K562 (cell line): ENCODE results near the gene SLC5A10. TPM values are rescaled to one million over a fixed set of nuclear protein-coding genes. Genes with fewer than 3 reads are reported as not detected.

Experiments
- ATAC-seq: fragments of 200-7000 bp; cut with Tn5 transposase; 3 replicates; pipeline ENCODE4 v1.9.1; 2020; ENCODE audit warnings: moderate library complexity
- BruUV-seq: library from RNA; stranded (reverse); fragments of 400-500 nt; replicated peaks from 2 replicates; lab custom pipeline; 2021; lab: Mats Ljungman, UMichigan
- CTCF ChIA-PET: fragments of 300-600 bp; formaldehyde crosslinking; extraction: SDS; loops from one replicate; lab custom pipeline; 2021; ENCODE audit warnings: low intra/inter-chr PET ratio; lab: Yijun Ruan, JAX
- POLR2A ChIA-PET: fragments of 300-600, 350-650 bp; sonication (Branson Sonifier 250); formaldehyde crosslinking; extraction: SDS; loops from one replicate; lab custom pipeline; 2021; ENCODE audit warnings: antibody characterized with exemption, inconsistent platforms; lab: Yijun Ruan, JAX
- DNase-seq, 4 experiments: peaks; one replicate each; pipeline versions ENCODE4 v3.0.0 to v3.0.0-alpha.2; 2011 to 2018; ENCODE audit warnings: low spot score in 3 of 4, mixed read lengths in 3 of 4; ENCODE audit errors: extremely low read depth in 1 of 4
- FAIRE-seq: peaks from 2 replicates; lab custom pipeline; 2011; peaks lifted over from hg19 to GRCh38; lab: Jason Lieb, UNC
- H2AFZ ChIP-seq: 2 replicates; pipeline ENCODE4 v1.6.0; 2011; ENCODE audit warnings: low read depth, low read length, control low read depth, inconsistent platforms
- H3K27ac ChIP-seq: fragments of 200-600 bp; 3 replicates; pipeline ENCODE4 v1.8.0; 2011; ENCODE audit warnings: low read depth, mild to moderate bottlenecking, control low read depth, inconsistent platforms, low read length, moderate library complexity, mixed read lengths; ENCODE audit errors: extremely low read depth
- H3K27me3 ChIP-seq, 2 experiments: fragments of 300-600 bp in 1 of 2; 2 replicates in 1 of 2; 3 replicates in 1 of 2; pipeline versions ENCODE4 v1.6.0 to v1.8.0; 2011; ENCODE audit warnings: inconsistent platforms in 2 of 2, low read length in 2 of 2, mild to moderate bottlenecking in 1 of 2, mixed read lengths in 1 of 2, moderate library complexity in 1 of 2; ENCODE audit not compliant: control insufficient read depth in 2 of 2, insufficient read depth in 2 of 2
- H3K36me3 ChIP-seq: fragments of 300-600 bp; 3 replicates; pipeline ENCODE4 v1.8.0; 2011; ENCODE audit warnings: mild to moderate bottlenecking, low read length, inconsistent platforms; ENCODE audit not compliant: control insufficient read depth, insufficient read depth
- H3K4me1 ChIP-seq, 2 experiments: fragments of 200-600 bp in 1 of 2; replicated peaks in 1 of 2; 2 replicates in 1 of 2; 3 replicates in 1 of 2; pipeline versions ENCODE4 v1.5.1 to v1.8.0; 2011; ENCODE audit warnings: inconsistent platforms in 2 of 2, low read length in 2 of 2, mild to moderate bottlenecking in 1 of 2, mixed read lengths in 1 of 2, moderate library complexity in 1 of 2; ENCODE audit not compliant: control insufficient read depth in 2 of 2, insufficient read depth in 2 of 2
- H3K4me2 ChIP-seq: 2 replicates; pipeline ENCODE4 v1.6.1; 2011; ENCODE audit warnings: low read length, control low read depth, inconsistent platforms, mixed read lengths; ENCODE audit not compliant: insufficient read depth
- H3K4me3 ChIP-seq: fragments of 200-600 bp; sonication (generic), shearing (Covaris generic); 2 replicates; pipeline ENCODE4 v1.5.1; 2016; ENCODE audit warnings: control low read depth, inconsistent platforms
- H3K79me2 ChIP-seq: fragments of 200-600 bp; 3 replicates; pipeline ENCODE4 v1.8.0; 2011; ENCODE audit warnings: low read length, inconsistent platforms; ENCODE audit not compliant: control insufficient read depth, insufficient read depth
- H3K9ac ChIP-seq, 2 experiments: 2 replicates each; pipeline versions ENCODE4 v1.6.0 to v1.6.1; 2011; ENCODE audit warnings: low read depth in 2 of 2, low read length in 2 of 2, control low read depth in 1 of 2, inconsistent platforms in 1 of 2, mild to moderate bottlenecking in 1 of 2, mixed read lengths in 1 of 2; ENCODE audit not compliant: insufficient read depth in 1 of 2
- H3K9me1 ChIP-seq: one replicate; pipeline ENCODE4 v1.6.0; 2011; ENCODE audit warnings: inconsistent platforms, mild to moderate bottlenecking, low read length, moderate library complexity; ENCODE audit not compliant: control insufficient read depth, insufficient read depth
- H3K9me3 ChIP-seq: replicated peaks from 2 replicates; pipeline ENCODE4 v1.5.1; 2011; ENCODE audit warnings: low read depth, low read length, inconsistent platforms; ENCODE audit not compliant: control insufficient read depth, insufficient read depth
- H4K20me1 ChIP-seq: replicated peaks from 2 replicates; pipeline ENCODE4 v1.6.1; 2011; ENCODE audit warnings: low read length, inconsistent platforms, mixed read lengths; ENCODE audit not compliant: control insufficient read depth, insufficient read depth
- FIP1L1 ChIP-seq: fragments of 200-400 bp; formaldehyde crosslinking; IDR thresholded peaks from 2 replicates; pipeline ENCODE4 v1.6.1; 2018; ENCODE audit warnings: mild to moderate bottlenecking, low read depth, low read length; ENCODE audit not compliant: poor library complexity, severe bottlenecking
- KDM5B ChIP-seq: fragments of 200-600 bp; sonication (generic); IDR thresholded peaks from 2 replicates; pipeline ENCODE4 v1.6.1; 2012; ENCODE audit warnings: low read depth, mild to moderate bottlenecking, moderate library complexity, low read length, control low read depth, inconsistent platforms; ENCODE audit not compliant: insufficient replicate concordance
- POLR2B ChIP-seq: fragments of 450-650 bp; IDR thresholded peaks from 2 replicates; pipeline ENCODE4 v1.6.1; 2018; ENCODE audit warnings: low read depth; ENCODE audit not compliant: partially characterized antibody
- SAP30 ChIP-seq: fragments of 200-600 bp; sonication (generic); IDR thresholded peaks from 2 replicates; pipeline ENCODE4 v1.6.1; 2012; ENCODE audit warnings: borderline replicate concordance, low read depth, mild to moderate bottlenecking, moderate library complexity, low read length, control low read depth, inconsistent platforms; ENCODE audit not compliant: insufficient read depth, poor library complexity, severe bottlenecking
- ZBTB26 ChIP-seq: fragments of 450-650 bp; formaldehyde crosslinking; IDR thresholded peaks from 2 replicates; pipeline ENCODE4 v1.4.0; 2022; ENCODE audit warnings: missing genetic modification characterization
- ZNF133 ChIP-seq: fragments of 250-450 bp; sonication (Bioruptor Pico); IDR thresholded peaks from 2 replicates; pipeline ENCODE4 v1.4.0; 2020; ENCODE audit warnings: mild to moderate bottlenecking
- ZNF143 ChIP-seq: sonication (generic); formaldehyde crosslinking; IDR thresholded peaks from 2 replicates; pipeline ENCODE4 v1.9.0; 2022; ENCODE audit warnings: mild to moderate bottlenecking, missing genetic modification reagents
- WGBS: fragments of 100-300 bp; shearing (Covaris generic); methylation state at CpG from one replicate; pipeline ENCODE4 v1.1.6; 2016; ENCODE audit warnings: low coverage, mixed read lengths; ENCODE audit not compliant: insufficient coverage; ENCODE audit errors: missing lambda C conversion rate; 5-methylcytosine and 5-hydroxymethylcytosine counted together
- in situ Hi-C: fragments of 300-500 bp; cut with MboI; formaldehyde crosslinking; loops from 4 replicates; pipeline ENCODE4 v1.15.0; 2018; ENCODE audit warnings: inconsistent platforms, mixed read lengths
- intact Hi-C: fragments of 100-400 bp; cut with micrococcal nuclease; formaldehyde crosslinking; loops from 2 replicates; pipeline ENCODE4 v1.14.2; 2022
- polyA plus RNA-seq, 8 experiments: library from polyadenylated mRNA; depleted of rRNA in 4 of 8; stranded (reverse) in 5 of 8; unstranded in 3 of 8; fragments of >200 nt; fragmentation: Nextera tagmentation in 2 of 8; fragmentation: Illumina TruSeq in 1 of 8; extraction: Ambion mirVana in 2 of 8; extraction: Trizol in 1 of 8; gene quantifications; 2 replicates each; pipeline versions ENCODE4 v1.2.1 to v1.2.3, GENCODE V29; 2011 to 2014; ENCODE audit warnings: inconsistent platforms in 1 of 8, missing spikeins in 1 of 8
- total RNA-seq, 7 experiments: library from RNA; depleted of rRNA in 6 of 7; stranded (reverse); fragments of >200 nt in 6 of 7; fragmentation: Illumina TruSeq in 2 of 7; extraction: Trizol in 2 of 7; gene quantifications; 2 replicates each; pipeline versions ENCODE4 v1.2.1 to v1.2.3, GENCODE V29; 2011 to 2021; ENCODE audit warnings: low replicate concordance in 1 of 7

Gene SLC5A10
- total and polyA plus RNA-seq, 9 of the 15 experiments (the other 6 are each of a cell fraction or from before 2014, with no cell fraction given) = 0.03 to 0.09 (median 0.03) TPM; not detected in 5

GRCh38 chr17:18938692-18939023, 13.3 kb upstream of the SLC5A10 start:
- H3K79me2 ChIP-seq = no peaks in the 10 kb centered on the region
- ATAC-seq = no peak
- no peak overlapping the region for H2AFZ ChIP-seq
- H3K9ac ChIP-seq = no peak overlapping the region
- in situ Hi-C loops (no loop called here), intact Hi-C loops (loop anchor here (10.0 kb wide), 1 partner anchor 314 kb away; no protein-coding TSS in a partner anchor)
- DNase-seq = peak in 1 of 4 experiments; percentile 1
- no peak for TF ChIP-seq KDM5B
- no peak for TF ChIP-seq POLR2B
- TF ChIP-seq ZBTB26 (CRISPR knock-in tag) = no peak
- no peak for TF ChIP-seq SAP30
- no peak for TF ChIP-seq ZNF143 (CRISPR knock-in tag)
- no peak for TF ChIP-seq FIP1L1
- TF ChIP-seq ZNF133 (CRISPR knock-in tag) = no peak
- no peaks in the 10 kb centered on the region for H3K36me3 ChIP-seq
- WGBS = 8% methylated on average over 1 of the region's 2 CpGs
- FAIRE-seq = no peak
- H3K4me3 ChIP-seq = no peak overlapping the region
- BruUV-seq = no TSS peak
- no peaks in the 10 kb centered on the region for H3K9me1 ChIP-seq
- CTCF ChIA-PET = no interaction called here
- H4K20me1 ChIP-seq = no peaks in the 10 kb centered on the region
- no peaks in the 10 kb centered on the region for H3K9me3 ChIP-seq
- no peaks in the 10 kb centered on the region; a peak in 1 of 5 replicates for H3K4me1 ChIP-seq
- no peaks in the 10 kb centered on the region for H3K27me3 ChIP-seq
- POLR2A ChIA-PET = no interaction called here
- no peak overlapping the region for H3K27ac ChIP-seq
- no peak overlapping the region for H3K4me2 ChIP-seq
